PC-9 (cell line): Measurements from ENCODE around the gene GANC.

ENCODE experiments used
- EZH2 ChIP-seq: fragments of 200-600 bp; sonication (generic); IDR thresholded peaks from 2 replicates; pipeline ENCODE4 v1.8.0; 2017; ENCODE audit warnings: antibody characterized with exemption, low read depth
- TF ChIP-seq, protein P1 (sequence below): fragments of 200-600 bp; sonication (generic); conservative IDR thresholded peaks from 2 replicates; pipeline ENCODE4 v1.6.1; 2017; ENCODE audit warnings: mixed run types, antibody characterized with exemption, mild to moderate bottlenecking, moderate library complexity

DNA sequence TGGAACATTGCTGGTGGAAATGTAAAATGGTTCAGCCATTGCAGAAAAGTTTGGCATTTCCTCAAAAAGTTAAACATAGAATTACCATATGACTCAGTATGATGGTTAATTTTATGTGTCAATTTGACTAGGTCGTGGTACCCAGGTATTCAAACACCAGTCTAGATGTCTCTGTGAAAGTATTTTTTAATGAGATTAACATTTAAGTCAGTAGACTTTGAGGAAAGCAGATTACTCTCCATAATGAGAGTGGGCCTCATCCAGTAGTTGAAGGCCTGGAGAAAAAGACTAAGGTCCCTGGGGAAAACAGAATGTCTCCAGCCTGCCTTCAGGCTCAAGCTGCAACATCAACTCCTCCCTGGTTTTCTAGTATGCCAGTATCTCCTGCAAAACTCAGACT is 42.5 kb downstream of the GANC start:
- TF ChIP-seq, protein P1, sequence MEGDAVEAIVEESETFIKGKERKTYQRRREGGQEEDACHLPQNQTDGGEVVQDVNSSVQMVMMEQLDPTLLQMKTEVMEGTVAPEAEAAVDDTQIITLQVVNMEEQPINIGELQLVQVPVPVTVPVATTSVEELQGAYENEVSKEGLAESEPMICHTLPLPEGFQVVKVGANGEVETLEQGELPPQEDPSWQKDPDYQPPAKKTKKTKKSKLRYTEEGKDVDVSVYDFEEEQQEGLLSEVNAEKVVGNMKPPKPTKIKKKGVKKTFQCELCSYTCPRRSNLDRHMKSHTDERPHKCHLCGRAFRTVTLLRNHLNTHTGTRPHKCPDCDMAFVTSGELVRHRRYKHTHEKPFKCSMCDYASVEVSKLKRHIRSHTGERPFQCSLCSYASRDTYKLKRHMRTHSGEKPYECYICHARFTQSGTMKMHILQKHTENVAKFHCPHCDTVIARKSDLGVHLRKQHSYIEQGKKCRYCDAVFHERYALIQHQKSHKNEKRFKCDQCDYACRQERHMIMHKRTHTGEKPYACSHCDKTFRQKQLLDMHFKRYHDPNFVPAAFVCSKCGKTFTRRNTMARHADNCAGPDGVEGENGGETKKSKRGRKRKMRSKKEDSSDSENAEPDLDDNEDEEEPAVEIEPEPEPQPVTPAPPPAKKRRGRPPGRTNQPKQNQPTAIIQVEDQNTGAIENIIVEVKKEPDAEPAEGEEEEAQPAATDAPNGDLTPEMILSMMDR: no peak
- TF ChIP-seq EZH2: no peak
